ENCODE measurements around the gene FOXN1.

DNA sequence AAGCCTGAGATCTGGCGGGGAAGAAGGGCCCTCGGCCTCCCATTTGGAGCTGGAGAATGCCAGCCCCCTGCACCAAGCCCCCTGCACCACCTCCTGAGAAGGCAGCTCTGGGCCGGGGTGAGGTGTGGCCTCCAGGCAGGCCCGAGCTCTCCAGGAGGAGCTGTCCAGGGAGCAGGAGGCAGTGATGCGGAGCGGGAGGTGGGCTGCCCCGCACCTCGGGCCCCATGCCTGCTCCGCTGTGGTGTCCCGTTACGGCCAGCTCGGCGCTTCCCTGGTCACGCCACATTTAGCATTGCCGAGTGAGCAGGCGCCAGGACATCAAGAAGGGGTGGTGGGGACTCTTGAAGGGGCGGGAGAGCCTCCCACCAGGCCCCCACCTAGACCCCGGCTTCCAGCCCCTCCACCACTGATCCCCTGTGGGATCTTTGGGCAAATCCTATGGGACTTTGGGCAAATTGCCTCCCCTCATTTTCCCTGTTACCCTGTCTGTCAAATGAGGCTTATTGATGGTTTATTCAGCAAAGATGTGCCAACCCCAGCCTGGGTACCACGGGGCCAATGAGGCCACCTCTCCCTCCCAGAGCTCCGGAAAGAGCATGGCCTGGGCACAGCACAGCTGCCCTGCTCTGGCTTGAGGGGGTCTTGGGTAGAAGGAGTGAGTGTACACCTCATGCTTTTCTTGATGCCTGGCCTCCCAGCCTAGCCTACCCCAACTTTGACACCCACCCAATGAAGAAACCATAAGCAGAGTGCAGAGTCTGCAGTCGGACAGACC is 15.3 kb downstream of the FOXN1 start:
- TF ChIP-seq, protein P1, sequence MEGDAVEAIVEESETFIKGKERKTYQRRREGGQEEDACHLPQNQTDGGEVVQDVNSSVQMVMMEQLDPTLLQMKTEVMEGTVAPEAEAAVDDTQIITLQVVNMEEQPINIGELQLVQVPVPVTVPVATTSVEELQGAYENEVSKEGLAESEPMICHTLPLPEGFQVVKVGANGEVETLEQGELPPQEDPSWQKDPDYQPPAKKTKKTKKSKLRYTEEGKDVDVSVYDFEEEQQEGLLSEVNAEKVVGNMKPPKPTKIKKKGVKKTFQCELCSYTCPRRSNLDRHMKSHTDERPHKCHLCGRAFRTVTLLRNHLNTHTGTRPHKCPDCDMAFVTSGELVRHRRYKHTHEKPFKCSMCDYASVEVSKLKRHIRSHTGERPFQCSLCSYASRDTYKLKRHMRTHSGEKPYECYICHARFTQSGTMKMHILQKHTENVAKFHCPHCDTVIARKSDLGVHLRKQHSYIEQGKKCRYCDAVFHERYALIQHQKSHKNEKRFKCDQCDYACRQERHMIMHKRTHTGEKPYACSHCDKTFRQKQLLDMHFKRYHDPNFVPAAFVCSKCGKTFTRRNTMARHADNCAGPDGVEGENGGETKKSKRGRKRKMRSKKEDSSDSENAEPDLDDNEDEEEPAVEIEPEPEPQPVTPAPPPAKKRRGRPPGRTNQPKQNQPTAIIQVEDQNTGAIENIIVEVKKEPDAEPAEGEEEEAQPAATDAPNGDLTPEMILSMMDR (conservative IDR thresholded peaks at IDR 0.05; ENCODE audit: low read depth, low read length), result no peak
- no peak for TF ChIP-seq EZH2 (IDR thresholded peaks at IDR 0.05; ENCODE audit: low read length, unreplicated experiment)
- no peak for TF ChIP-seq EZH2phosphoT487 (IDR thresholded peaks at IDR 0.05; ENCODE audit: borderline replicate concordance, low read length)

Measured in PC-3 (cell line).